Stimulated activated CD4-positive, alpha-beta T cell treated with anti-CD3 and anti-CD28 coated beads, Interleukin-12 subunit alpha, Interleukin-12 subunit beta, amount 100 ng/mL, for 4 hours (primary cell): ENCODE data around the gene INSC.

Experiments
- DNase-seq: peaks from one replicate; pipeline ENCODE4 v3.0.0-alpha.2; 2020

The INSC gene

DNA sequence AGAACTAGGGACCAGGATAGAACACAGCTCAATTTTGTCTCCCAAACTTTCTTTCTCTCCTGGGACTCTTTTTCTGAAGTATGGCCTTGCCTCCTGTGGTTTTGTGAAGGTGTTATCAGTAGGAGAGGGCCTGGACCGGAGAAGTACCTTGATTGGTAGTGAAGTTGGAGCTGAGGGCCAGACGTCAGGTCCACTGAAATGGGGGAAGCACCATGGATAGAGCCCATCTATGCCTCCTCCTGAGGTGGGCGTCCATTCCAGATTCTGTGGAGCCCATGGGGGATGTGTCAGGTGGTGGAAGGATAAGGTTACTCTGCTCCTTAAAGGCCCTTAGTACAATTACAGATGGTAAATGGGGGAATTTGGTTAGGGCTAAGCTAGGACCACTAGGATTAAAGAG lies 109.7 kb downstream of the INSC start:
- DNase-seq = no peak

DNA sequence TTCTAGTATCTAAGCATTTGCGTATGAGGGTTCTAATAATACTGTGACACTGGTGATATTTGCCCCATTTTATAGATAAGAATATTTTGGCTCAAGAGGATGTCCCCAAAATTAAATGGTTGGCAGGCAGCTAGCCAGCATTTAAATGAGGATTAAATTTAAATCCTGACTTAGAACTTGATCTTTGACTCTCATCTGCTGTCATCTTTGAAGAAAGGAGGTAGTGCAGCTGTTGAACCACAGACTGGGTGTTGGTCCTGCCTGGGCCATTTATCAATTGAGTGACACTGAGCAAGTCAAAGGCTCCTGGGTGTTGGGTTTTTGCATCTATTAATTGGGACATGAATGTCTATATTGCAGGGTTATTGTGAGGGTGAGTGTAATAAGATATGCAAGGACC lies 112.3 kb downstream of the INSC start:
- no peak for DNase-seq

DNA sequence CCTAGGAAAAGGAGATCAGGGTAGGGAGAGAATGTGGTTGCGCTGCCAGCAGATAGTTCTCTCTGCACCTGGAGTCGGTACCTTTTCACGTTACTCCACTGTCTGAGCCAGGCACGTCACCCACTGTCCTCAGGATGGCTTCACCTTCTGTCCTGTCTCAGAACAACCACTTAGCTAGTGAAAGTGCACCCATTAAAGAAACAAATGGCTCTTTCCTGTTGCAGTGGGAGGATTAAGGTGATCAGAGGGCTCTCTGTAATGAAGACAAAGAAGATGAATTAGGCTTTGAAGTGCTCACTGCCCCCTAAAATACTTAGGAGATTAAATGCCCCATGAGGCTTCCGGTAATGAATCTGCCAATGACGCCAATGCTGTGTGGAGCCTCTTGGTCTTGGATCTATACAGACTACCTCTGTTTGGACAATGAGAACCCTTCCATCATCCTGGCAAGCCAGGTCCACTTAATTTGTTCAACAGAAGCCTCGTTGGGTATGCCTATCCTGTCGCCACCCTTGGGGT lies 113.7 kb downstream of the INSC start:
- DNase-seq = no peak

DNA sequence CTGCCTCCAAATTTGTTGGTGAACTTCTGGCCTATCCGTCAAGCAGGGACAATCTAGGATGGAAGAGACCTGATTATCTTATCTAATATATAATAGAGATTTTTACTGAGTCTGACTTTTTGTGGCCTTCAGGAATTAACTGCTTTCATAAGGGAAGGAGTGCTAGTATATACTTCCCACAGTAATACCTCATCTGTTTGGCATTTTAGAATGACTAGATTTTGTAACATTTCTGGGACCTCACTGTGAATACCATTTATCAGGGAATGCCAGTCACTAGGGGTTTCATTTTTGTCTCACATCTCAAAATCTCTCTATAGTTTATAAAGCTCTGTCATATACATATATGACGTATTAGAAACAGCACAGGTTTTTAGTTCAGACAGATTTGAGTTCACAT lies 114.3 kb downstream of the INSC start:
- no peak for DNase-seq

DNA sequence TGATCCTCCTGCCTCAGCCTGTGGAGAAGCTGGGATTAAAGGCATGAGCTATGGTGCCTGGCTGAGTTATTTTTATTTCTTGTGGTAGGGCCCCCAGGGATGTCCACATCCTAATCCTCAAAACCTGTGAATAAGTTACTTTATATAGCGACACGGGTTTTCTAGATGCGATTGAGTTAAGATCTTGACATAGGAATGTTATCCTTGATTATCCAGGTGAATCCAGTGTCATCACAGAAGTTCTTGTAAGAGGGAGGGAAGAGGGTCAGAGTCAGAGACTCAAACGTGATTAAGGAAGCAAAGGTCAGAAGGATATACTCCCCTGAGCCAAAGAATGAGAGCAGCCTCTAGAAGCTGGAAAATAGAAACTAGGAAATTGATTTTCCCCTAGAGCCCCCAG lies 117.8 kb downstream of the INSC start:
- DNase-seq = no peak

DNA sequence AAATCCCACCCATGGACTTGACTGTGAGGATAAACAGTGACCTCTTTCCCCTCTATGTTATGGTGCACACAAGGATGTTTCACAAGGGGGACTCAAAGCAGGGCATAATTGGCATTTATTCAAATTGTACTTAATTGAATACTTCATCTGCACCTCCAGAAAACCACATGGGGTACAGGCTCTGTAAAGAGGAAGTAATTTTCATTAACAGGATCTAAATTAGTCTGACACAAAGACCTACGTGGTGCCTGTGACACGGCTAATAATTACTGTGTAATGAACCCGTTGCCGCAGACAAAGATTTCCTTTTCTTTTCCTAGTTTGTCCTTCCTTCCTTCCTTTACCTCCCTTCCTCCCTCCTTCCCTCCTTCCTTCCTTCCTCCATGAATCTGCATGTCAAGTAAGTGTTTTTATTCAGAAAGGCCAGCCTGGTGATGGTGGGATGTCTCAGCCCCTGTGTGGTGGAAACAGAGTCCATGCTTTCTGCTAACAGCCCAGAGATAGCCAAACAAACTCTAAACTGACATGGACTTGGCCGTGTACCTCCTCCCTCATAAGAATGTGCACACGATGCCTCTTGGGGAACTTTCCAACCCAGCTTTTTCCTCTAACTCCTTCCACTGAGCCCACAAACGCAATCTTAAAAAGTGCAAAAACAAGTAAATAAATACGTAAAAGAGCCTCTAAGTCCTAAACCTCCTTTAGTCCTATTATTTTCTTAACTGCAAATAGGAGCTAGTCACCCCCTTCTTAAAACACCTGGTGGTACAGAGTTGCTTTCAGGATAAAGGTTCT lies 118.8 kb downstream of the INSC start:
- no peak for DNase-seq

DNA sequence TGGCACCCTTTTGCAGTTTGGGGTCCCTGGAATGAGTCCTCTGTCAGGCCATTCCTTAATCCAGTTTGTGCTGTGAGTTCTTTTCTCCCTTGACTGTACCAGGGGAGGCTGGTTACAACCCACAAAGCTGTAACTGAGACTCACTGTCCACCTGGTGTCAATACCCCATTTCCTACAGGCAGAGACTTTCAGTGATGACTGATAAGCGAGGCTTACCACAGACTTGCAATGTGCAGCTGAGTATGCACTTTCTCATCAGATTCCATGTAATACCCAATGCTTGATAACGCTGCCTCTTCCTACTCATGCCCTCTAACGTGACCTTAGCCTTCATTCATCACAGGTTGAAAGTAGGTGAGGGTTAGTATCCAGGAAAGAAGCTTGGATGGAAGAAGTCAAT lies 120.1 kb downstream of the INSC start:
- no peak for DNase-seq

DNA sequence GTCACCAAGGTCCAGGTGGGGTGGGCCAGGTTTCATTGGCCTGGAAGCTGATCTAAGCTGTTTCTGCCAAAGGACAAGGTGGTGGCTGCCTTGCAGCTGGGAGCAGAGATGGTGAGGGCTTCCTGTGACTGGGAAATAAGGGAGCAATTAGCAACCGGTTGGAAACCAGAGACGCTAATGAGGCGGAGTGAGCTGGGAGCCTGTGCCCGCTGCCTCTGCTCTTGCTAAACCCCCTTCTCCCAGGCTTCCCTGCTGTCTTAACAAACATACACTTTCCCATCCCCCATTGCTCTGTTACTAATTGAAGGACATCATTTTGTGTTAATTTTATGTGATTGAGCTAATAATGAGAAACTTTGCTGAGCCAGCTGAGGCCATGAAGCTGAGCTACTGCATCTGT lies 121.8 kb downstream of the INSC start:
- no peak for DNase-seq

DNA sequence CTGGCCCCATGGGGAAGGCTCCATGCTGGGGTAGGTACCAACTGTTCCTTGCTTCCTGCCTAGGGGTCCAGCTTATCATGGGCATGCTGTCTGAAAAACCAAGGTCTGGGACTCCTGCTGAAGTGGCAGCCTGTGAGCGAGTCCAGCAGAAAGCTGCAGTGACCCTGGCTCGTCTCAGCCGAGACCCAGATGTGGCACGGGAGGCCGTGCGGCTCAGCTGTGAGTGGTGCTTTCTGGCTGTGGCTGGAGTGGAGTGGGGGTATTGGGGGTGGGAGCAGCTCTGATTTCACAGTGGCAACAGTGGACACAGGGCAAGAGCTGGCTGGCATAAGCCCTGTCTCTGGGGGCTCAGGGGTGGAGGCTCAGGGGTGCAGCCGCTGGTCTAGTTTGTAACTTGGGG lies 124.1 kb downstream of the INSC start:
- no peak for DNase-seq

DNA sequence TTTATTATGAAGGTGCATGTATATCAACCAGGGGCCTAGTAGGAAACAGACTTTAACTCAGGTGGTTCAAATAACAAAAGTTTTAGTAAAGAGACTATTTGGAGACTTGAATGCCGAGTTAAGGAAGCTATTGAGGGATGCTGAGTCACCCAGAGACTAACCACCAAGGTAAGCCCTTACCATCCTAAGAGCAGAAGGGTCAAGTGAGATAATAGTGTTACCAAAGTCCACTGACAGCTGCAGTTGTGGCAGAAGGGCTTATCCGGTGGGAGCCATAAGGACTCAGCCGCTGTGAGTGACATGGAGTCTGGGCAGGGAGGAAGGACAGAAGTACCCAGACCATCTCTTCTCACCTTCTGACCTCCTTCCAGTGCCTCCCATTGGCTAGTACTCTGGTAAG lies 134.0 kb downstream of the INSC start:
- DNase-seq = no peak

DNA sequence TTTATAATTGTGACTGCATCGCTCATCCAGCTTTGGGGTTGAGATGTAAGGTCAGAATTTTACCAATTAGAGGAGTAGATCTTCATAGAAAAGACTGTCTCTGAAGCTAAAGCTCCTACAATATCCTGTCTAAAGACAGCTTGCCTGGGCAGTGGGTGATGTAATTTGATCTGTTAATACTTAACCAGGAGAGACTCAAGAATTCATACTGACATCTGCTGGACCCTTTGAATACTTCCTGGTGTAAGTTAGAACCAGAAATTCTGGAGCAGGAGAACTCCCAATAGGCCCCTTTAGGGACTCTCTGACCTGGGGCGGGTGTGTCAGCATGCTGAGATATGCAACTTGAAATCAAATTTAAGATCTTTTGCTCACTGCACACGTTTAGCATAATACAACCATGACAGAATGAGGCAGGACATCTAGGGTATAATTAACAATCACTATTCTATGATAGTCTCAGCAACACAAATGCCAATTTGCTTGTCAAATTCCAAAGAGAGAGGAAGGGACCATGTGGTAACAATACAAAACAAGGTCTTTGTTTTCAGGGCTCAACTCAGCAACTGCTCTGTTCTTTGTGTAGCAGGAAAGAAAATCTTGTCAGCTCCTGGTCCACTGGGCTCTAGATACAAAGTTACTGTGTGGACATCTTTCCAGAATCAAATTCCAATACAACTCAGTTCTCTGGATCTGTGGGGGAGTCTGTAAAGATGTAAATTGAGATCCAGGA lies 143.9 kb downstream of the INSC start:
- no peak for DNase-seq

DNA sequence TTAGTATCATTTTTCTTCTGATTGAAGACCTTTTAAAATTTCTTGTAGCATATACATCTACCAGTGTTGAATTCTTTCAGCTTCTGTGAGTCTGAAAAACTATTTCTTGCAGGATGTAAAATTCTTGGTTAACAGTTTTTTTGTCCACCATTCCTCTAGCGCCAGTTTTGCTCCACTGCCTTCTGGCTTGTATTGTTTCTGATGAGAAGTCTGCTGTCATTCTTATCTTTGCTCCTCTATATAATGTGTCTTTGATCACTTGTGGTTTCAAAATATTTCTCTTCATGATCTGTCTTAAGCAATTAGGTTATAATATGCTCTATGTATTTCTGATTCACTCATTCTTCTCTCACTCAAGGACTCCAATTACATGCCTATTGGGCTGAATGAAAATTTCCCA lies 152.3 kb downstream of the INSC start:
- no peak for DNase-seq

DNA sequence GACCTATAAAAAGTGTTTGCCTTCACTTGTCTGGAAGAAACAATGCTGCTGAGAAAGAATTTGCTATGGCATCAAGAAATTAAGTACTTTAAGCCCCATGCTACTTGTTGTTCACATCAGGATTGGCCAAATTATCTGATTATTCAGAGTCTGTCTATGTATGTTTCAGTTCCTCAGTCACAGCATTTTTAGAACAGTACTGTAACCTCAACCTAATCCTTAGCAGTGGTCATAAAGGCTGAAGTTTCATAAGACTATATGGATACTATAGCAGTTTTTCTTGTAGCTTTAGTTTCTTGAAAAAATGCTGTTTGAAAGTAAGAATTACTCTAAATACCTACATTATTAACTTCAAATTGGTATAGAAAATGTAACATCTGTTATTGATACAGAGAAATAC lies 153.9 kb downstream of the INSC start:
- DNase-seq = no peak

DNA sequence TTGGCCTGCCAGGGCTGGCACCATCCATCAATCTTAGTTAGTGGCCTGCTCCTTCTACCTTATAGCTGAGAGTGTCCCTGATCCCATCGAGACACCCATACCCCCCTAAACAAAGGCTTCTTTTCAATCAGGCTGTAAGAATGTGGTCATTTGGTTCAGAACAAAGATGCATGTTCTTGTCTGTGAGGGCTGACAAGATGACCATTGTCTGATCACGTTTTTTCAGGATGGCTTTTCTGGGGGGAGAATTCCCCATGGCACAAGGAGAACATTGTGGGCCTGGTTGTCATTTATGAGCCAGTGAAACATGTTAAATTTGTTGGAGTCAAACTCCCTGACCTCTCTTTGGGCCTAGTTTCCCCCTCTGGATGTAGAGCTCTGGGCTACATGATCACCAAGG lies 160.4 kb downstream of the INSC start:
- DNase-seq = no peak

DNA sequence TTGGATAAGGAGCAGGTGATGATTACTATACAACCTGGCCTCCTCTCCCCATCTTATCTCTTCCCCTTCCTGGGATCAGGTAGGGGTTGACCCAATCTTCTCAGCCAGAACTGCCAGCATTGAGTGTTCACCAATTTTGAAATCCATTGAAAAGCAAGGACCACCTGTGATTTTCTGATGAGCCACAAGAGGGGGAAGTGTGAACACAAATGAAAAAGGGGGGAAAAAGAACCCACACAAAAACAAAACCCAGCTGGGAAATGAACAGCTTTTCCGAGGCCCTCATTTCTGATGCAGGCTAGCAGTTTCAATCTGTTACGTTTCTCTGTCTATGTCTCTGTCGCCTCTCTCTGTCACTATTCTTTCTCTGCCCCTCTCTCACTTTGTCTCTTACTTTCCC lies 161.9 kb downstream of the INSC start:
- DNase-seq = no peak

DNA sequence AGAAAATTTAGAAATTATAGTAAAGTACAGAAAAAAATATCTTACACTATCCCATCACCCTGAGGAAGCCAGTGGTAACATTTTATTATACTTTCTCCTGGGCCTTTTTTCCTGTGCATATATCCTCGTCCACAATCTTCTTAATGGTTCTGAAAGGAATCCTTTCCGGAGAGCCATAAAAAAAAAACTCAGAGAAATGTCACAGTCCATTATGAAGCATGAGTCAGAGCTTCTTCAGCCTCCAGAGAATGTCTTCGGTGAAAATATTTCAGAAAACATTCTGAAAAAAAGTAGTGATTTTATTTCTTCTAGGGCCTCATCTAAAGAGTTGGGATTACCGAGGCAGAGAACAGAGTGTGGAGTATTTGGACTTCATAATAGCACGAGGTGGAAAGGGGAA lies 163.4 kb downstream of the INSC start:
- DNase-seq = no peak

DNA sequence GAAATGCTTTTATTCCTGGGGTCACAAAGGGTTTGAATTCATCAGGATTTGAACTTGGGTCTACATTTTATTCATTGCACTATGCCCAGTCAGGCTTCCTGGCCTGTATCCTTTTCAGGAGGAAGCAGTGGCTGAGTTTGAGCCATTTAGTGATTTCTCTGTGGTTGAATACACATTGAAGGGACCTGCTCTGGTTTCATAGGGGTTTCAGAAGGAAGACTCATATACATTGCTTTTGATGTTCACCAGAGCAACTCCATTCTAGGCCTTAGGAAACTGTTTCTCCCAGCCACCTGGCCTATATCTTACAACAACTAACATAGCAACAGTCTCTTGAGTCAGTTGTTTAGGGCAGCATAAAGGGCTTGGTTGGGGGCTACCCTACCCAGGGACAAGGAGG lies 165.7 kb downstream of the INSC start:
- no peak for DNase-seq

DNA sequence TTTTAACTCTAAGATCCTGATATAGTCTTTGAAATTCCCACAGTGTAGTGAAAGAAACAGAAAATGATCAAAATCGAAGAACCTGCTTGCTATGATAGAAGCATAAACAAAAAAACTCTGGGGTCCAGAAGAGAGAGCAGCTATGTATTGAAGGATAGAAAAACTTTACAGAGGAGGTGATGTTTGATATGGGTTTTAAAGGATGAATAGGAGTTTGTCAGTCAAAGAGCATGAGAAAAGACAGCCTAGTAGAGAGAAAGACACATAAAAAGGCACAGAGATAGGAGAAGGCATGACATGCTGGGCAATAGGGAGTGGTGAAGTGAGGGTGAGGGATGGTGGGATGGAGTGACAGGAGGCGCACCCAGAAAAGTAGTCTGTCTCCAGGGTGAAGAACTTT lies 168.0 kb downstream of the INSC start:
- DNase-seq = no peak

DNA sequence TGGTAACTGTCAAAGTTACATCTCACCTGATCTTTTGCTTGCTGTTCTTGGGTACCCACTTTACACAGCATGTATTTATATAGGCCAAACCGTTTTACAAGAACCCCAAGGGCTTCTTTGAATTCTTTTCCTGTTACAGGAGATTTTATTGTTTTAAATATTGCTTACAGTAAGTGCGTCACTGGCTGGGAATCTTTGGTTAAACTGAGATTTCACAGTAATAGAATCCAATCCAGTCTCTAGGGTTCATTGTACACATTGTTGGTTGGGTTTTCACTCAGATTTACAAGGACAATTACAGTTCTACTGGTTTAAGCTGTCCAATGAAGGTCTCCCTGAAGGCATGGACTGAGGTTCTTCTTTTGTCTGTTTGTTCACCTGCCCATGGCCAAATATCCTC lies 171.7 kb downstream of the INSC start:
- DNase-seq = no peak

DNA sequence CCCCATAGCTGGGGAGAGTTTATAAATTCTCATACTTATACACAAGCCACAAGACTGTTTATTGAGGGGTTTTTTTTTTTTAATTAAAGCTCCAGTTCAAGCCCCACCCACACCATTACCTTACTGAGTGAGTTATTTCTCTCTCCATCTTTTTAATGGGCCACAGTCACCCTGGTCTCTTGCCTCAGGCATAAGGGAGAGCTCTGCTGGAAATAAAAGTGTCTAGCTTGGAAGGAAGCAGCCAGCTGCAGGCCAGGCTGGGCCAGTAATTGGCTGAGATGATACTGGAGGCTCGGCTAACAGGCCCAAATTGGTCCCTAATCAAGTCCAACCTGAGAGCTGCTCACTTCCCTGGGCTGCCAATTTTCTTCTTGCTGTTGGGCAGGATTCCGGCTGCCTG lies 174.1 kb downstream of the INSC start:
- DNase-seq = no peak

DNA sequence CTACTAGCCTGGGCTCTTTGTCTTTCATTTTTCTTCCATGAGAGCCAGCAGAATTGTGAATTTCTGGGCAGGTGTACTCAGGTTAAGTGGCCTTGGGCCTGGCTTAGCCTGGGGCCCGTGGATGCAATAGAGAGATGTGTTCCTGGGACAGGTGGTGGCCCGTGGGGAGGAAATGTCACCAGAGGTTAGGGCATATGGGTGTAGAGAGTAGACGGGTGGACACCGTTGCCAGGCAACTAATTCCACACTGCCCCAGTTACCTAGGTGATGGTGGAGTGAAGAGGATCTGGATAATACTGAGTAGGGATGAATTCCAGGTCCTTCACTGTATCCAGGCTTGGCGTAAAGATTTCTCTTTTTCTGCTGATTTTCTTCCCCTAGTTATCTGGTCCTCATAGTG lies 175.0 kb downstream of the INSC start:
- no peak for DNase-seq

DNA sequence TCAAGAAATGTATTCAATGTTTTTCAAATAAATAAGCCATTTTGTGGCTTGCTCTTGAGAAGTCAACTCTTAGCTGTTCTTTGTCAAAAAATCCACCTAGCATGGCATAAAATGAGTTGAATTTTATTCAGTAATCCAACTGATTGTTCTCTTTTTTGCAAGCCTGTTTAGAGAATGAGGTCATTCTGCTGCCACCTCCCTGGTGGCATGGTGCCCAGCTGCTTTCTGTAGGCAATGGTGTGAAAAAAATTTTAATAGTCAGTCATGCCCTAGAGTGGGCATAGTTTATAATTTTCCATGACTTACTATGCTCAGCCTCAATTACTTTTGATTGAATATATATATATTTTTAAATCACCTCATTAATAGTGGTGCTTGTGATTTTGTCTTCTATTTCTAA lies 177.2 kb downstream of the INSC start:
- DNase-seq = no peak

DNA sequence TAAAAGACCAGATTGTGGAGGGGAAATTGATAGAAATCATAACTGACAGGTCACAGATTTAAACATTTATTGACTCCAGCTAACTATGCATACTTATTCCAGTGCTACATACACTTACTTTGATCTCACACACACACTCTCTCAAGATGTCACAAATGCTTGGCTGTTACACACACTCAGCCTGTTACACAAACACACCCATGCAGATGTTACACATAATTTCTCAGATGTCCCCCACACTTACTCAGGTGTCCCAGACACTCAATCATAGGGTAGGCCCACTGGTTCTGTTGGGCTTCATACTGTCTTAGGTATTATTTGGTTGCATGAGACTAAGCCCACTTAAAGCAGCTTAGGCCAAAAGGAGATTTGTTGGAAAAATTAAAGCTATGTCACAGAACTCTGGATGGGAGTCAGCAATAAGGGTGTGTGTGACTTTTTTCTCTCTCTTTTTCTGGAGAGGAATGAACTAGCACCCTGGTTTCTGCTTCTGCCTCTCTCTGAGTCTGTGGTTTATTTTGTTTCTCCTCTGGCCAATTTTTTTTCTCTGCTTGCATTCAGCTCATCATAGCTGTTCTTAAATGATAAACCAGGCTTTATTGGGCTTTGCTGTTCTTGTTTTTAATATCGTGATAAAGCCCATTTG lies 179.4 kb downstream of the INSC start:
- no peak for DNase-seq

DNA sequence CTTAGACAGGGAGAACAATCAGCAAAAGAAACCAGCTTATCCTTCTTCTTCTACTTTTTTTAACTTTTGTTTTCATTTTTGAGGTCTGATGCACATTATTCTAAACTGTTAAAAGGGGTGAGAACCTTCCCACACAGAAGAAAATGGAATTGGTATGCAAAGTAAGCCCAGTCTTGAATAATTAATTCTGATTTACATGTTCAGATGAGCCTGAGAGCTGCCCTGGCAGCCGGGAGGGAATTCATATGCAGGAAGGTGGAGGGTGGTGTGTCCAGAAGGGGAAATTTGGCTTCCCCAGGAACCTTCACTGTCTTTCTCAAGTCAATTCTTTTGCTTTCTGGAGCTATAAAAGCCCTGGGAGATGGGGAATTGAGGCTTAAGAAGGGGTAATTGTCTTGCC lies 181.0 kb downstream of the INSC start:
- no peak for DNase-seq
